ENCODE measurements around the gene MT1G. TPM values are rescaled to one million over a fixed set of nuclear protein-coding genes. Genes with fewer than 3 reads are reported as not detected.
A peak's percentile ranks its signal among the peaks of the same experiment; 100 is the strongest.

Gene MT1G
- total RNA-seq, 1 experiment from 2014 or later, result not detected

- peak overlapping the region; percentile 25 for H3K4me3 Mint-ChIP-seq (ENCODE audit: unreplicated experiment)
- ChIA-PET CTCF (interaction anchor here (0.6 to 1.8 kb wide), 12 partner anchors 9 to 151 kb away, joined by 3 to 7 read pairs (median 4); partner anchors contain the start of genes MT1E and MT3), POLR2A (interaction anchor here (0.5 to 2.8 kb wide), 12 partner anchors 13 to 801 kb away, joined by 3 to 27 read pairs (median 4); partner anchors contain the start of genes MT1E, MT1F, MT1X and MT2A)
- BruUV-seq (replicated peaks), result no TSS peak
- H3K4me1 Mint-ChIP-seq (ENCODE audit: insufficient read depth, unreplicated experiment), result peaks cover 3% of the 10 kb centered on the region
- intact Hi-C loops (cut with micrococcal nuclease), result loop anchor here (1.0 to 5.0 kb wide), 3 partner anchors 37 to 132 kb away; partner anchors contain the start of gene MT2A
- H3K36me3 Mint-ChIP-seq (ENCODE audit: insufficient read depth, unreplicated experiment), result no peaks in the 10 kb centered on the region
- TF ChIP-seq CTCF (IDR thresholded peaks at IDR 0.05; ENCODE audit: unreplicated experiment), result no peak
- H3K9me3 Mint-ChIP-seq (ENCODE audit: unreplicated experiment), result no peaks in the 10 kb centered on the region
- H3K27me3 Mint-ChIP-seq (ENCODE audit: insufficient read depth, unreplicated experiment), result no peaks in the 10 kb centered on the region
- no peak for DNase-seq (ENCODE audit: unreplicated experiment)
- H3K27ac Mint-ChIP-seq (ENCODE audit: low read depth, unreplicated experiment), result no peak overlapping the region
Measured at GRCh38 chr16:56643833-56644232, 24.0 kb downstream of the MT1G start.

- Mint-ChIP-seq H3K36me3 (ENCODE audit: insufficient read depth, unreplicated experiment) (no peaks in the 10 kb centered on the region), H3K27me3 (ENCODE audit: insufficient read depth, unreplicated experiment) (no peaks in the 10 kb centered on the region), H3K4me3 (ENCODE audit: unreplicated experiment) (peak overlapping the region; percentile 25), H3K27ac (ENCODE audit: low read depth, unreplicated experiment) (no peak overlapping the region), H3K9me3 (ENCODE audit: unreplicated experiment) (no peaks in the 10 kb centered on the region), H3K4me1 (ENCODE audit: insufficient read depth, unreplicated experiment) (peaks cover 3% of the 10 kb centered on the region)
- peak; percentile 62 for TF ChIP-seq CTCF (IDR thresholded peaks at IDR 0.05; ENCODE audit: unreplicated experiment)
- intact Hi-C loops (cut with micrococcal nuclease), result loop anchor here (1.0 to 5.0 kb wide), 3 partner anchors 36 to 131 kb away; partner anchors contain the start of gene MT2A
- ChIA-PET POLR2A (interaction anchor here (0.5 to 2.8 kb wide), 12 partner anchors 12 to 801 kb away, joined by 3 to 27 read pairs (median 4); partner anchors contain the start of genes MT1E, MT1F, MT1X and MT2A), CTCF (interaction anchor here (0.6 to 1.8 kb wide), 12 partner anchors 9 to 150 kb away, joined by 3 to 5 read pairs (median 4); partner anchors contain the start of genes MT1E and MT3)
- BruUV-seq (replicated peaks), result no TSS peak
- DNase-seq (ENCODE audit: unreplicated experiment), result peak; percentile 86
Measured at GRCh38 chr16:56643080-56643778, 24.6 kb downstream of the MT1G start.

- H3K27ac Mint-ChIP-seq (ENCODE audit: low read depth, unreplicated experiment), result no peak overlapping the region
- TF ChIP-seq CTCF (IDR thresholded peaks at IDR 0.05; ENCODE audit: unreplicated experiment), result no peak
- peaks cover 12% of the 10 kb centered on the region for H3K4me1 Mint-ChIP-seq (ENCODE audit: insufficient read depth, unreplicated experiment)
- H3K36me3 Mint-ChIP-seq (ENCODE audit: insufficient read depth, unreplicated experiment), result no peaks in the 10 kb centered on the region
- H3K27me3 Mint-ChIP-seq (ENCODE audit: insufficient read depth, unreplicated experiment), result no peaks in the 10 kb centered on the region
- POLR2A ChIA-PET, result interaction anchor here (0.6 to 2.5 kb wide), 6 partner anchors 8 to 123 kb away, joined by 3 to 14 read pairs (median 6); partner anchors contain the start of genes MT1E and MT1X
- no TSS peak for BruUV-seq (replicated peaks)
- H3K9me3 Mint-ChIP-seq (ENCODE audit: unreplicated experiment), result no peaks in the 10 kb centered on the region
- CTCF ChIA-PET, result interaction anchor here (0.6 to 1.0 kb wide), 2 partner anchors 15 to 39 kb away, joined by 3 read pairs; no protein-coding TSS in a partner anchor
- intact Hi-C loops (cut with micrococcal nuclease), result loop anchor here (5.0 kb wide), 2 partner anchors 34 to 129 kb away; partner anchors contain the start of gene MT2A
- no peak for DNase-seq (ENCODE audit: unreplicated experiment)
- no peak overlapping the region for H3K4me3 Mint-ChIP-seq (ENCODE audit: unreplicated experiment)
Measured at GRCh38 chr16:56641166-56641565, 26.7 kb downstream of the MT1G start.

- no peak for DNase-seq (ENCODE audit: unreplicated experiment)
- Mint-ChIP-seq H3K9me3 (ENCODE audit: unreplicated experiment) (no peaks in the 10 kb centered on the region), H3K4me1 (ENCODE audit: insufficient read depth, unreplicated experiment) (peaks cover 12% of the 10 kb centered on the region), H3K27ac (ENCODE audit: low read depth, unreplicated experiment) (peak overlapping the region; percentile 23), H3K4me3 (ENCODE audit: unreplicated experiment) (no peak overlapping the region), H3K36me3 (ENCODE audit: insufficient read depth, unreplicated experiment) (no peaks in the 10 kb centered on the region), H3K27me3 (ENCODE audit: insufficient read depth, unreplicated experiment) (no peaks in the 10 kb centered on the region)
- CTCF ChIA-PET, result interaction anchor here (0.6 to 2.1 kb wide), 3 partner anchors 29 to 62 kb away, joined by 3 to 7 read pairs (median 3); no protein-coding TSS in a partner anchor
- intact Hi-C loops (cut with micrococcal nuclease), result loop anchor here (5.0 kb wide), 2 partner anchors 33 to 128 kb away; partner anchors contain the start of gene MT2A
- POLR2A ChIA-PET, result interaction anchor here (1.0 to 2.5 kb wide), 5 partner anchors 9 to 43 kb away, joined by 3 to 14 read pairs (median 5); partner anchors contain the start of genes MT1E and MT1X
- BruUV-seq (replicated peaks), result no TSS peak
- TF ChIP-seq CTCF (IDR thresholded peaks at IDR 0.05; ENCODE audit: unreplicated experiment), result no peak
Measured at GRCh38 chr16:56640076-56640475, 27.8 kb downstream of the MT1G start.
